ENCODE results near the gene MAP2K5.

The MAP2K5 gene

GRCh38 chr15:67781907-67782690, 239.6 kb downstream of the MAP2K5 start:
- Histone ChIP-seq H3K4me3 (ENCODE audit: low read length) (no peak overlapping the region), H3K4me1 (ENCODE audit: low read length) (peaks cover 38% of the 10 kb centered on the region), H3K79me2 (ENCODE audit: low read length) (no peaks in the 10 kb centered on the region), H3K36me3 (replicated peaks; ENCODE audit: low read depth, low read length) (peaks cover 6% of the 10 kb centered on the region), H3K27me3 (ENCODE audit: low read depth, low read length) (no peaks in the 10 kb centered on the region), H4K20me1 (ENCODE audit: insufficient read depth, low read length) (no peaks in the 10 kb centered on the region), H3K4me2 (ENCODE audit: low read length) (peak overlapping the region; percentile 70), H3K9me3 (ENCODE audit: insufficient read depth, low read length) (peaks cover 14% of the 10 kb centered on the region; the same call in 1 of the 2 replicates), H3K27ac (ENCODE audit: low read length) (no peak overlapping the region), H2AFZ (ENCODE audit: low read depth, low read length) (no peak overlapping the region), H3K9ac (ENCODE audit: low read length) (0 out of 2 replicates have a peak overlapping the region, but pooled peaks have one; percentile 23)
- TF ChIP-seq EZH2phosphoT487 (IDR thresholded peaks at IDR 0.05; ENCODE audit: low read depth), result no peak
- TF ChIP-seq CTCF (IDR thresholded peaks at IDR 0.05; ENCODE audit: low read depth, low read length), result no peak

- H3K4me3 ChIP-seq (ENCODE audit: low read length), result peak overlapping the region; percentile 45
- H4K20me1 ChIP-seq (ENCODE audit: insufficient read depth, low read length), result no peaks in the 10 kb centered on the region
- no peak for TF ChIP-seq CTCF (IDR thresholded peaks at IDR 0.05; ENCODE audit: low read depth, low read length)
- no peak for TF ChIP-seq EZH2phosphoT487 (IDR thresholded peaks at IDR 0.05; ENCODE audit: low read depth)
- peaks cover 14% of the 10 kb centered on the region; the same call in 1 of the 2 replicates for H3K9me3 ChIP-seq (ENCODE audit: insufficient read depth, low read length)
- peak overlapping the region; percentile 70 for H3K4me2 ChIP-seq (ENCODE audit: low read length)
- H3K9ac ChIP-seq (ENCODE audit: low read length), result peak overlapping the region; percentile 23; the same call in 1 of the 2 replicates
- no peak overlapping the region for H3K27ac ChIP-seq (ENCODE audit: low read length)
- no peaks in the 10 kb centered on the region for H3K79me2 ChIP-seq (ENCODE audit: low read length)
- H3K4me1 ChIP-seq (ENCODE audit: low read length), result peaks cover 38% of the 10 kb centered on the region
- no peaks in the 10 kb centered on the region for H3K27me3 ChIP-seq (ENCODE audit: low read depth, low read length)
- H2AFZ ChIP-seq (ENCODE audit: low read depth, low read length), result peak overlapping the region; percentile 24; the same call in 1 of the 2 replicates
- peaks cover 6% of the 10 kb centered on the region for H3K36me3 ChIP-seq (replicated peaks; ENCODE audit: low read depth, low read length)
These were observed 240.1 kb downstream of the MAP2K5 start for GRCh38 chr15:67782691-67782991.

GRCh38 chr15:67783303-67783702, 240.8 kb downstream of the MAP2K5 start:
- Histone ChIP-seq H3K27me3 (ENCODE audit: low read depth, low read length) (no peaks in the 10 kb centered on the region), H2AFZ (ENCODE audit: low read depth, low read length) (no peak overlapping the region), H3K79me2 (ENCODE audit: low read length) (no peaks in the 10 kb centered on the region), H3K9me3 (ENCODE audit: insufficient read depth, low read length) (peaks cover 14% of the 10 kb centered on the region; the same call in 1 of the 2 replicates), H3K9ac (ENCODE audit: low read length) (peak overlapping the region; percentile 23; the same call in 1 of the 2 replicates), H3K4me2 (ENCODE audit: low read length) (peak overlapping the region; percentile 70), H3K36me3 (replicated peaks; ENCODE audit: low read depth, low read length) (peaks cover 6% of the 10 kb centered on the region), H3K4me3 (ENCODE audit: low read length) (peak overlapping the region; percentile 45), H3K27ac (ENCODE audit: low read length) (peak overlapping the region; percentile 26; the same call in 1 of the 2 replicates), H3K4me1 (ENCODE audit: low read length) (peaks cover 38% of the 10 kb centered on the region), H4K20me1 (ENCODE audit: insufficient read depth, low read length) (no peaks in the 10 kb centered on the region)
- peak; percentile 83 for TF ChIP-seq CTCF (IDR thresholded peaks at IDR 0.05; ENCODE audit: low read depth, low read length)
- TF ChIP-seq EZH2phosphoT487 (IDR thresholded peaks at IDR 0.05; ENCODE audit: low read depth), result no peak

GRCh38 chr15:67784090-67784781, 241.7 kb downstream of the MAP2K5 start:
- H3K27me3 ChIP-seq (ENCODE audit: low read depth, low read length), result no peaks in the 10 kb centered on the region
- no peaks in the 10 kb centered on the region for H4K20me1 ChIP-seq (ENCODE audit: insufficient read depth, low read length)
- H3K9ac ChIP-seq (ENCODE audit: low read length), result no peak overlapping the region; the same call in 1 of the 2 replicates
- peaks cover 38% of the 10 kb centered on the region for H3K4me1 ChIP-seq (ENCODE audit: low read length)
- H3K4me2 ChIP-seq (ENCODE audit: low read length), result peak overlapping the region; percentile 70
- no peaks in the 10 kb centered on the region for H3K79me2 ChIP-seq (ENCODE audit: low read length)
- H3K9me3 ChIP-seq (ENCODE audit: insufficient read depth, low read length), result peaks cover 14% of the 10 kb centered on the region; the same call in 1 of the 2 replicates
- TF ChIP-seq EZH2phosphoT487 (IDR thresholded peaks at IDR 0.05; ENCODE audit: low read depth) (no peak), CTCF (IDR thresholded peaks at IDR 0.05; ENCODE audit: low read depth, low read length) (no peak; the same call in 1 of the 2 replicates)
- H2AFZ ChIP-seq (ENCODE audit: low read depth, low read length), result no peak overlapping the region
- peak overlapping the region; percentile 30 for H3K4me3 ChIP-seq (ENCODE audit: low read length)
- peak overlapping the region; percentile 68 for H3K27ac ChIP-seq (ENCODE audit: low read length)
- H3K36me3 ChIP-seq (replicated peaks; ENCODE audit: low read depth, low read length), result peaks cover 6% of the 10 kb centered on the region

All from OCI-LY3 (cell line).